HG02610 (cell line): ENCODE results near the gene TTC16.

Source experiments
- ATAC-seq: cut with Tn5 transposase; IDR thresholded peaks from one replicate; pipeline ENCODE4 v1.9.1; 2021; ENCODE audit warnings: mild to moderate bottlenecking, moderate library complexity; ENCODE audit not compliant: unreplicated experiment

Gene TTC16

GRCh38 chr9:127694890-127695720, 20.8 kb upstream of the TTC16 start:
- no peak for ATAC-seq

DNA sequence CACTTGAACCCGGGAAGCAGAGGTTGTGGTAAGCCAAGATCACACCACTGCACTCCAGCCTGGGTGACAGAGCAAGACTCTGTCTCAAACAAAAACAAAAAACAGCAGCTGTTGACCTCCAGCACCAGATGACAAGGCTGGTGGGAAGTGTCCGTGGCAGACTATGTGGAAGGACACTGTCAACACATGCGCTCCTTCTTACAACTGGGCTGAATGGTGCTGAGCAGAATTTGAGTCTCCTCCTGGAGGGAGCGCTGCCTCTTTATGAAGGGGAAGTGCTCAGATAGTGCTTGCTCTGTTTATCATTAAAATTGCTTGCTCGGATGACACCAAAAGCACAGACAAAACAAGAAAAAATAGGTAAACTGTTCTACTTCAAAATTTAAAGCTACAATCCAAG, 18.3 kb upstream of the TTC16 start:
- no peak for ATAC-seq

DNA sequence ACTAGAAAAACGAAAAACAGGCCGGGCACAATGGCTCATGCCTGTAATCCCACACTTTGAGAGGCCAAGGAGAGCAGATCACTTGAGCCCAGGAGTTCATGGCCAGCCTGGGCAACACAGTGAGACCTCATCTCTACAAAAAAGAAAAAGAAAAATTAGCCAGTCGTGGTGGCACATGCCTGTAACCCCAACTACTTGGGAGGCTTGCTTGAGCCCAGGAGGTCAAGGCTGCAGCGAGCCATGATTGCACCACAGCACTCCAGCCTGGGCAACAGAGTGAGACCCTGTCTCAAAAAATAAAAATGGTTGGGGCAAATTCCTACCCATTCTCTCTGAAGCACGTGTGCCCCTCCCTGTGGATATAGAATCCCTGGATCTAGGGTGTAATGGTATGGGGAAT, 17.5 kb upstream of the TTC16 start:
- ATAC-seq: no peak

- ATAC-seq: peak; percentile 95
Observed at GRCh38 chr9:127698985-127699670, 16.8 kb upstream of the TTC16 start.

- ATAC-seq: no peak
Observed at GRCh38 chr9:127700140-127700539, 15.7 kb upstream of the TTC16 start.

- ATAC-seq: no peak
Observed at GRCh38 chr9:127700594-127701255, 15.2 kb upstream of the TTC16 start.

DNA sequence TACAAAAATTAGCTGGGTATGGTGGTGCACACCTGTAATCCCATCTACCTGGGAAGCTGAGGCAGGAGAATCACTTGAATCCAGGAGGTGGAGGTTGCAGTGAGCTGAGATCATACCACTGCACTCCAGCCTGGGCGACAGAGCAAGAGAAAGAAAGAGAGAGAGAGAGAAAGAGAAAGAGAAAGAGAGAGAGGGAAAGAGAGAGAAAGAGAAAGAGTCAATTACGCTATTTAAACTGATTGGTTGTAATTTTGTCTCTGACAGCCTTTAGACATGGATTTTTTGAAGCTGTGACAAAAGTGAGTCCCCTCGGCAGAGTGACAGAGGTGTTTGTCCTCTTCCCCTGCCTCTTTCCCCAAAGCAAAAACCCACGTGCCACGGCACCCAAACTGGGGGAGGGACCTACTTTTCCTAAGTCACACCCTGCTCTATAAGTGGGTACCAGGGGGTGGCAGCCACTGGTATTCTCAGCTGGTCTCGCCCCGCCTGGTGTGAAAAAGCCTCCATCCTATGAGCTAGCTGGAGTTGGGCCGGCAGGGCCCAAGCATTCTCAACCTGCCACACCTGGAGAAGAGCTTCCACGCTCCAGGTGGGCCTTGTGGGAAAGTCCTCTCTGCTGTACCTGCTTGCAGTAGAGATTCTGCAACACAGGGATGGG, 12.5 kb upstream of the TTC16 start:
- no peak for ATAC-seq

DNA sequence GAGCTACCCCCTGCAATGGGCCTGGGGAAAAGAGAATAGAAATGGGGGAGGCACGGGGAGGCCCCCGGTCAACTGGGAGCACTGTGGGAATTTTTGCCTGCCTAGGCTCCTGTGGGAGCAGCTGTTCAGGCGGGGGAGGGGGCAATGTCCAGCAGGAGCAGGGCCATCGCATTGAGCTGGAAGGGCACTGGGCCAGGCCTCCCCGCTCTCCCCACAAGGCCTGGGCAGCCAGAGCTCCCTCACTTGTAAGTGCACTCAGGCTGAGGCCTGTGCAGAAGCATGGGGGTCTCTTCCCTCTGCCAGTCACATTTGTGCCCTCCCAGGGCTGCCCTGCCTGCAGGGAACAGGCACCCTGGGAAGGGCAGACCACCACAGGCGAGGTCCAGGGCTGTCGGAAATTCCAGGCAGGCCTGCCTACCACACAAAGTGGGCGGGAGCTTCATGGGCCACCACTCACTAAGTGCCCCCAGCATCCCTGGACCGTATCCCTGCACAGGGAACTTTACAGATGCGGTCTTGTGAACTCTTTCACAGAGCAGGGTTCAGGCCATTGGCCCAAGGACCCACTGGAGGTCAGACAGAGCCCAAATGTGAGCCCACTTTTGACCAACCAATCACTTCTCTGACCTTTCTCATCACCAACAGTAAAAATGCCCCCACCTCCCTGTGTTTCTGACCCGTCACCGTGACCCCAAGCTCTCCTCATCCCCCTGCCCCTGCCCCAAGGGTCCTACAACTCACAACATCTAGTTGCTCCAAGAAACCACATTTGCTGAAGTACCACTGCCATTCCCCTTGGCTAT, 10.1 kb upstream of the TTC16 start:
- no peak for ATAC-seq

DNA sequence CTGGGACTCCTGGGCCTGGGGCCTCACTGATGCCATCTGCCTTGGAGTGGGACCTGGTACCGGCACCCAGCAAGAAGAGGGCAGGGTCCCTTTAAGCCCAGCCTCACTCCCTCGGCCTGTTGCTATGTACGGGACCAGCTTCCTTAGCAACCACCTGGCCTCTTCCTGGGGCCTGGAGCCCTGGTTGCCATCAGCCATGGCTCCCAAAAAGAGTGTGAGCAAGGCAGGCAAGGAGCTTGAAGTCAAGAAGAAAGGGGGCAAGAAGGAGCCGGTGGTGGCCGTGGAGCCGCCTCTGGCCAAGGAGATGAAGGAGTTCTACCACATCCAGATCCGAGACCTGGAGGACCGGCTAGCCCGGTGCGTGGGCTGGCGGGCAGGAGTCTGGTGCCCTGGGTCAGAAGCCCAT, 9.0 kb upstream of the TTC16 start, which contains the start of gene CFAP157:
TSS of gene CFAP157 (plus strand) at position 153 of the 406 bp plus-strand sequence. CDS start at position 197, 44 bp downstream.
- ATAC-seq: no peak

DNA sequence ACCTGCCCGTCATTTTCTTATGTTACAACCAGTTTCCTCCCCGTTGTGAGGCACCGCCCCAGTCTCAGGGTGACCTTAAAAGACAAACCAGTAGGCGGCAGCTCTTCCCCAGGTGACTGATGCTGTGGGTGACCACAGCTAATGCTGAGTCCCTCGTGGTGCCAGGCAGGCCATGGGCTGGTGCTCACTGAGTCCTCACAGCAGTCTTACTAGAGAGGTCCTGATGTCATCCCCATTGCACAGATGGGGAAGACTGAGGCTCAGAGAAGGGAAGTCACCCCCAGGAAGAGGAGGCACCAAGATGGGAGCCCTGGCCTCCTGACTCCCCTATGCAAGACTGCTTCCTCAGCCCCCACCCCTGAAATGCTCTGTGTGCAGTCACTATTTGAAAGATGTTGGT, 8.1 kb upstream of the TTC16 start:
- no peak for ATAC-seq

DNA sequence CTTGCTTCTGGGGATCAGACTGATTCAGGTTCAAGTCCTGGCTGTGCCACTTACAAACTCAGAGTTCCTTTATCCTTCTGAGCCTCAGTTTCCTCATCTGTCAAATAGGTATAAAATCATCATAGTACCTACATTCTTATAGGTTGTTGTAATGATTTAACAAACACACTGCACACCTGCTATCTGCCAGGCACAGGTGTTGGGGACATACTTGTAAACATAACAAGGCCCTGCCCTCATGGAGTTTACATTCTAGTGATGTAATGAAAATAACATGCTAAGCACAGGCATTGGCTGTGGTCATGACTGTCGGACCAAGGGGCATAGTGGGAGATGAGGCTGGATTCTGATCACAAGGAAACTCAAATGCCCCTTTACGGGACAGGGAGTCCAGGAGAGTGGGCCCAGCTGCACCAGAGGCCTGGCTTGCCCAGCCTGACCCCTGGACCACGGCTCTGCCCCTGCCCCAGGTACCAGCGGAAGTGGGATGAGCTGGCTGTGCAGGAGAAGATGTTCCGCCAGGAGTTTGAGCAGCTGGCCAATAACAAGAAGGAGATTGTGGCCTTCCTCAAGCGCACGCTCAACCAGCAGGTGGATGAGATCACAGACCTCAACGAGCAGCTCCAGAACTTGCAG, 6.8 kb upstream of the TTC16 start:
- no peak for ATAC-seq

DNA sequence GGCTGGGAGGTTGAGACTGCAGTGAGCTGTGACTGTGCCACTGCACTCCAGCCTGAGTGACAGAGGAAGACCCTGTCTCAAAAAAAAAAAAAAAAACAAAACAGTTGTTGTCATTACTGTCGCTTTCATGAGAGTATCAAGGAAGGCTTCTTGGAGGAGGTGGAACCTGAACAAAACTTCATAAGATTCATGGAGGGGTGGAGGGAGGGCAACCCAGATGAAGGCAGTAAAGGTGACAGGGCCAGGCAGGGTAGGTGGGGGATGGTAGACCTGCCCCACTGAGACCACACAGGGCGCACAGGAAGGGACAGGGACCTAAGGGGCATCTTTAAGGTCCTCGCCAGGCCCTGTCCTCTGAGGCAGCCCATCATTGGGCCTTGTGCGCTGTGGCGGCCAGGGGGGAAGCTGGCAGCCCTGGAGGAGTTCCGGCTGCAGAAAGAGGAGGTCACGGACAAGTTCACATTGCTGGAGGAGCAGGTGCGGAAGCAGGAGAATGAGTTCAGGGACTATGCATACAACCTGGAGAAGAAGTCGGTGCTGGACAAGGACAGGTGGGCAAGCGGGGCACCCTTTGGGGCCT, 5.6 kb upstream of the TTC16 start:
- ATAC-seq: no peak

DNA sequence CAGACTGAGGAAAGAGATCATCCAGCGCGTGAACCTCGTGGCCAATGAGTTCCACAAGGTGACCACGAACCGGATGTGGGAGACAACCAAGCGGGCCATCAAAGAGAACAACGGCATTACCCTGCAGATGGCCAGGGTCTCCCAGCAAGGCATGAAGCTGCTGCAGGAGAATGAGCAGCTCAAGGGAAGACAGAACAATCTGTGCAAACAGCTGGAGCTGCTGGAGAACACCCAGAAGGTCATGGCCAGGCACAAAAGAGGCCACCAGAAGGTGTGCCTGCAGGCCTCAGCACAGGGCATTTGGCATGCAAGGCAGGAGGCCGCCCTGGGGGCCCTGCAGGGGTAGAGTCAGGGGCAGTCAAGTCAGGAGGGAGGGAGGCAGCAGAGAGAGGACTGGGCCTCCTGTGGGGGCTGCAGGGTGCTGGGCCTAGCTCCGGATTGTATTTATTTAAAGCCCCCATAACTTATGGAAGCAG, 4.6 kb upstream of the TTC16 start:
- no peak for ATAC-seq

- no peak for ATAC-seq
Observed at GRCh38 chr9:127711831-127712274, 4.0 kb upstream of the TTC16 start.

DNA sequence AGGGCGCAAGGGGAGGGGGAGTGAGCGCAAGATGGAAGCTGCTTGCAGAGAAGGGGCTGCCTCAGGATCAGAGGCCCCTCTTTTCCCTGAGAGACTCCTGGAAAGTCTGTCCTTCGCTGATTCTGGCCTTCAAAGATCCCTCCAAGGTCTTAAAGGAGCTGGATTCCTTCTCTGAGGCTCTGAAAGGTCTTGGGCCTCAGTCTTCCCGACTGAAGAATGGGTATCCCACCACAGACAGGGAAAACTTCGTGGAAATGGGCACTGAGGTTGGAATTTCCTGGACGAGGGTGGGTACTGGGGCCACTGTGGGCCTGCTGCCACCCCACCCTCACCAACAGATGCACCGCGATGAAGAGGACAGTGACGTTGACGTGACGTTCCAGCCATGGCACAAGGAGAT, 3.5 kb upstream of the TTC16 start:
- no peak for ATAC-seq

DNA sequence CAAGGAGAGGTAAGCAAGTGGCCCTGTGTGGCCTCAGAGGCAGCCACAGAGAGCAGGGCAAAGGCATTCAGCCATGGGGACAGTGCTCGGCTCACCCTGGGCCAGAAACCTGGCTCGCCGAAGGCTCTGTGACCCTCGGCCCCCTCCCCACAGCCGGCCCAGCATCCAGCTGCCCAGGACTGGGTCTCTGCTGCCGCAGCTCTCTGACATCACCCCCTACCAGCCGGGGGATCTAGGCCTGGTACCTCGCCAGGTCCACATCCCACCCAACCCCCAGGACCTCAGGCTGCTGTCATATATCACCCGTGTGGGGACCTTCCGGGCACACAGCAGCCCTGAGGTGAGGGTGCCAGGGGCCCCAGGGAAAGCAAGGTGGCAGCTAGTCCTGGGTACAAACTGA, 3.0 kb upstream of the TTC16 start:
- no peak for ATAC-seq

- ATAC-seq: no peak
Observed at GRCh38 chr9:127714020-127714750, 1.7 kb upstream of the TTC16 start.

- ATAC-seq: no peak
Observed at GRCh38 chr9:127714951-127715469, 869 bp upstream of the TTC16 start.
